PC-9 (cell line): ENCODE results near the gene ATP6V1A.

Experiments
- CTCF ChIP-seq: fragments of 200-600 bp; sonication (generic); conservative IDR thresholded peaks from 2 replicates; pipeline ENCODE4 v1.6.1; 2017; ENCODE audit warnings: mixed run types, antibody characterized with exemption, mild to moderate bottlenecking, moderate library complexity
- EZH2 ChIP-seq: fragments of 200-600 bp; sonication (generic); IDR thresholded peaks from 2 replicates; pipeline ENCODE4 v1.8.0; 2017; ENCODE audit warnings: antibody characterized with exemption, low read depth

- TF ChIP-seq CTCF (no peak), EZH2 (no peak)
Observed at GRCh38 chr3:113747283-113748046, 630 bp downstream of the ATP6V1A start.
